Mesothelial cell of epicardium (in vitro differentiated cells): ENCODE measurements around the gene HES6. TPM values are rescaled to one million over a fixed set of nuclear protein-coding genes. Genes with fewer than 3 reads are reported as not detected.

Experiments used
- DNase-seq, 2 experiments: peaks; one replicate each; pipeline ENCODE4 v3.0.0; 2021; ENCODE audit warnings: low spot score in 2 of 2; ENCODE audit not compliant: unreplicated experiment in 2 of 2
- H3K27ac Mint-ChIP-seq: 2 replicates; pipeline ENCODE4 v1.8.0; 2021; ENCODE audit warnings: mixed read lengths
- H3K27me3 Mint-ChIP-seq: 2 replicates; pipeline ENCODE4 v1.8.0; 2021; ENCODE audit warnings: low read depth, mixed read lengths
- H3K36me3 Mint-ChIP-seq: 2 replicates; pipeline ENCODE4 v1.8.0; 2021; ENCODE audit warnings: mixed read lengths
- H3K4me1 Mint-ChIP-seq: 2 replicates; pipeline ENCODE4 v1.8.0; 2021; ENCODE audit warnings: mixed read lengths
- H3K4me3 Mint-ChIP-seq: 2 replicates; pipeline ENCODE4 v1.8.0; 2021; ENCODE audit warnings: mild to moderate bottlenecking, moderate library complexity, mixed read lengths
- H3K9me3 Mint-ChIP-seq: 2 replicates; pipeline ENCODE4 v1.8.0; 2021; ENCODE audit warnings: mixed read lengths
- CTCF ChIP-seq: fragments of 200-600 bp; sonication (generic); IDR thresholded peaks from one replicate; pipeline ENCODE4 v1.5.0; 2021; ENCODE audit warnings: antibody characterized with exemption; ENCODE audit not compliant: unreplicated experiment
- total RNA-seq: library from RNA; stranded (reverse); gene quantifications from 3 replicates; pipeline ENCODE4 v1.2.1, GENCODE V29; 2021

HES6 gene
- total RNA-seq, 1 donor from 2014 or later: 4.2 TPM

DNA sequence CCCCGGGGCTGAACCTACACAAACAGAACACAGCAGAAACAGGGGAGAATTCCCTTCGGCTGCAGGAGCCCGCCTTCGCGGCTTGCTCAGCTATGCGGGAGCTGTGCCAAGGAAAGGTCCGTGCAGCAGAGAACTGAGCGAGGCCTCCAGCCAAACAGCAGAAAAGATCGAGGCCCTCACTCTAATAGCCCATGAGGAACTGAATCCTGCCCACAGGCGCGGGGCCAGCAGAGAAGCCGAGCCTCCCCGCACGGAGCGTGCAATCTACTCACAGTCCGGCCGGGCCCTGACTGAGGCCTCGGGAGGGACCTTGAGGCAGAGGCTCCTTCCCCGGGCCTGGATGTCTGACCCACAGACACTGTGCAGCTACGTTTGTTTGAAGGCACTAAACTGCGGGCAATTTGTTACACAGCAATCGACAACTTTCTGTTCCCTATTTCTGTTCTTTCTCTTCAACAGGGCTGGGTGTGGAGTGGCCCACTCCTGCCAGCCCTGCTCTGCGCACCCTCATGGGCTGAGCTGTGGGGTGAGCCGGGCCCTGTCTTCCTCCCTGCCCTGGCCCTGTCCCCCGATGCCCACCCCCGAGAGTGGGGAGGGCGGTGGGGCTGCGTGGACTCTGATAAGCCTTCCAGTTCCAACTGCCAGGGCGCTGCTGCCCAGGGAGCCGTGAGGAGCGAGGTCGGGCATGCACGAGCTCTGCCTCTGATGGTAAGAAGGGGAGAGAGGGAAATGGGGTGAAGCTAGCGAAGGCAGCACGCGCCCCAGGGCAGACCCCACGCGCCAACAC, 13.7 kb downstream of the HES6 start:
- peaks cover 5% of the 10 kb centered on the region for H3K27me3 Mint-ChIP-seq
- no peak for DNase-seq
- peak overlapping the region; percentile 6 for H3K27ac Mint-ChIP-seq
- no peaks in the 10 kb centered on the region for H3K9me3 Mint-ChIP-seq
- H3K4me3 Mint-ChIP-seq: no peak overlapping the region
- H3K36me3 Mint-ChIP-seq: peaks cover 7% of the 10 kb centered on the region
- no peak for TF ChIP-seq CTCF
- peaks cover 23% of the 10 kb centered on the region for H3K4me1 Mint-ChIP-seq

GRCh38 chr2:238225121-238225520, 14.7 kb downstream of the HES6 start:
- no peak for DNase-seq
- H3K27me3 Mint-ChIP-seq: no peaks in the 10 kb centered on the region
- H3K27ac Mint-ChIP-seq: no peak overlapping the region
- H3K4me3 Mint-ChIP-seq: no peak overlapping the region
- peaks cover 7% of the 10 kb centered on the region for H3K36me3 Mint-ChIP-seq
- peaks cover 15% of the 10 kb centered on the region for H3K4me1 Mint-ChIP-seq
- no peak for TF ChIP-seq CTCF
- no peaks in the 10 kb centered on the region for H3K9me3 Mint-ChIP-seq

GRCh38 chr2:238224356-238225035, 15.3 kb downstream of the HES6 start:
- Mint-ChIP-seq H3K27me3 (no peaks in the 10 kb centered on the region), H3K4me3 (no peak overlapping the region), H3K27ac (no peak overlapping the region), H3K9me3 (no peaks in the 10 kb centered on the region), H3K36me3 (peaks cover 7% of the 10 kb centered on the region), H3K4me1 (peaks cover 15% of the 10 kb centered on the region)
- DNase-seq: no peak
- no peak for TF ChIP-seq CTCF

- no peak for TF ChIP-seq CTCF
- no peak for DNase-seq
- H3K27ac Mint-ChIP-seq: no peak overlapping the region
Observed at GRCh38 chr2:238220892-238221521, 18.8 kb downstream of the HES6 start.

DNA sequence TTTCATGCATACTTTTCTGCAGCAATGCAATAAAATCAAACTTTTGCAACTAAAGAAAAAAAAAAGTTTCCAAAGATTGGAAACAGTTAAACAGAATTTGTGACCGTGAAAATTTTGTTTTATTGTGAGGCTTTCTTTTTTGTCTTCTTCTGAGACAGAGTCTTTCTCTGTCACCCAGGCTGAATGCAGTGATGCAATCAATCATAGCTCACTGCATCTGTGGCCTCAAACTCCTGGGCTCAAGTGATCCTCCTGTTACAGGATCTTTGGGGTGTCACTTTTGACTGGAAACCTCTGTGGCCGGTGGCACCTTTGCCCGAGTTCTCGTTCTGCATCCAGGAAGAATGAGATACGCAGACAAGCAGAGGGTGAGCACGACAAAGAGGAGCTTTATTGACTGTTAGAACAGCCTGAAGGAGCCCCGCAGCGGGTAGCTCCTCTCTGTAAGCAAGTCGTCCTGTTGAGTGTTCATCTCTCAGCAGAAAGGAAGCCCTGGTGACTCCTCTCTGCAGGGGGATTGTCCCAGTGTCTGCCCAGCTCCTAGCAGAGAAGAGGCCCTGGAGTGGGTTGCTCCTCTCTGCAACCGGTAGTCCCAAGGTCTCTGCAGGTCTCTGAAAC, 19.5 kb downstream of the HES6 start:
- peaks cover 4% of the 10 kb centered on the region for H3K36me3 Mint-ChIP-seq
- TF ChIP-seq CTCF: no peak

More at GRCh38 chr2:238220892-238221521, 18.8 kb downstream of the HES6 start:
- no peaks in the 10 kb centered on the region for H3K9me3 Mint-ChIP-seq
- no peaks in the 10 kb centered on the region for H3K27me3 Mint-ChIP-seq
- H3K4me3 Mint-ChIP-seq: no peak overlapping the region
- peaks cover 5% of the 10 kb centered on the region for H3K36me3 Mint-ChIP-seq
- no peaks in the 10 kb centered on the region for H3K4me1 Mint-ChIP-seq

More for the DNA sequence above, 19.5 kb downstream of the HES6 start:
- peaks cover under 1% of the 10 kb centered on the region for H3K9me3 Mint-ChIP-seq
- no peaks in the 10 kb centered on the region for H3K27me3 Mint-ChIP-seq
- H3K27ac Mint-ChIP-seq: no peak overlapping the region
- no peaks in the 10 kb centered on the region for H3K4me1 Mint-ChIP-seq
- no peak overlapping the region for H3K4me3 Mint-ChIP-seq
- no peak for DNase-seq
